HL-60 (cell line): ENCODE results near the gene MCU.

Experiments used
- POLR2AphosphoS5 ChIP-seq: IDR thresholded peaks from 2 replicates; pipeline ENCODE4 v1.6.1; 2012; ENCODE audit warnings: low read depth
- TF ChIP-seq, protein P1 (sequence below): IDR thresholded peaks from one replicate; pipeline ENCODE4 v1.5.1; 2011; ENCODE audit warnings: low read length, control low read depth, inconsistent platforms; ENCODE audit not compliant: insufficient read depth
- TF ChIP-seq, protein P2 (sequence below): IDR thresholded peaks from 2 replicates; pipeline ENCODE4 v1.6.1; 2012; ENCODE audit warnings: low read depth; ENCODE audit not compliant: insufficient replicate concordance

GRCh38 chr10:72898616-72899015 lies 206.7 kb downstream of the MCU start:
- TF ChIP-seq, protein P1, sequence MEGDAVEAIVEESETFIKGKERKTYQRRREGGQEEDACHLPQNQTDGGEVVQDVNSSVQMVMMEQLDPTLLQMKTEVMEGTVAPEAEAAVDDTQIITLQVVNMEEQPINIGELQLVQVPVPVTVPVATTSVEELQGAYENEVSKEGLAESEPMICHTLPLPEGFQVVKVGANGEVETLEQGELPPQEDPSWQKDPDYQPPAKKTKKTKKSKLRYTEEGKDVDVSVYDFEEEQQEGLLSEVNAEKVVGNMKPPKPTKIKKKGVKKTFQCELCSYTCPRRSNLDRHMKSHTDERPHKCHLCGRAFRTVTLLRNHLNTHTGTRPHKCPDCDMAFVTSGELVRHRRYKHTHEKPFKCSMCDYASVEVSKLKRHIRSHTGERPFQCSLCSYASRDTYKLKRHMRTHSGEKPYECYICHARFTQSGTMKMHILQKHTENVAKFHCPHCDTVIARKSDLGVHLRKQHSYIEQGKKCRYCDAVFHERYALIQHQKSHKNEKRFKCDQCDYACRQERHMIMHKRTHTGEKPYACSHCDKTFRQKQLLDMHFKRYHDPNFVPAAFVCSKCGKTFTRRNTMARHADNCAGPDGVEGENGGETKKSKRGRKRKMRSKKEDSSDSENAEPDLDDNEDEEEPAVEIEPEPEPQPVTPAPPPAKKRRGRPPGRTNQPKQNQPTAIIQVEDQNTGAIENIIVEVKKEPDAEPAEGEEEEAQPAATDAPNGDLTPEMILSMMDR: no peak
- TF ChIP-seq, protein P2, sequence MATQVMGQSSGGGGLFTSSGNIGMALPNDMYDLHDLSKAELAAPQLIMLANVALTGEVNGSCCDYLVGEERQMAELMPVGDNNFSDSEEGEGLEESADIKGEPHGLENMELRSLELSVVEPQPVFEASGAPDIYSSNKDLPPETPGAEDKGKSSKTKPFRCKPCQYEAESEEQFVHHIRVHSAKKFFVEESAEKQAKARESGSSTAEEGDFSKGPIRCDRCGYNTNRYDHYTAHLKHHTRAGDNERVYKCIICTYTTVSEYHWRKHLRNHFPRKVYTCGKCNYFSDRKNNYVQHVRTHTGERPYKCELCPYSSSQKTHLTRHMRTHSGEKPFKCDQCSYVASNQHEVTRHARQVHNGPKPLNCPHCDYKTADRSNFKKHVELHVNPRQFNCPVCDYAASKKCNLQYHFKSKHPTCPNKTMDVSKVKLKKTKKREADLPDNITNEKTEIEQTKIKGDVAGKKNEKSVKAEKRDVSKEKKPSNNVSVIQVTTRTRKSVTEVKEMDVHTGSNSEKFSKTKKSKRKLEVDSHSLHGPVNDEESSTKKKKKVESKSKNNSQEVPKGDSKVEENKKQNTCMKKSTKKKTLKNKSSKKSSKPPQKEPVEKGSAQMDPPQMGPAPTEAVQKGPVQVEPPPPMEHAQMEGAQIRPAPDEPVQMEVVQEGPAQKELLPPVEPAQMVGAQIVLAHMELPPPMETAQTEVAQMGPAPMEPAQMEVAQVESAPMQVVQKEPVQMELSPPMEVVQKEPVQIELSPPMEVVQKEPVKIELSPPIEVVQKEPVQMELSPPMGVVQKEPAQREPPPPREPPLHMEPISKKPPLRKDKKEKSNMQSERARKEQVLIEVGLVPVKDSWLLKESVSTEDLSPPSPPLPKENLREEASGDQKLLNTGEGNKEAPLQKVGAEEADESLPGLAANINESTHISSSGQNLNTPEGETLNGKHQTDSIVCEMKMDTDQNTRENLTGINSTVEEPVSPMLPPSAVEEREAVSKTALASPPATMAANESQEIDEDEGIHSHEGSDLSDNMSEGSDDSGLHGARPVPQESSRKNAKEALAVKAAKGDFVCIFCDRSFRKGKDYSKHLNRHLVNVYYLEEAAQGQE: no peak
- TF ChIP-seq POLR2AphosphoS5: no peak
